HG02885 (cell line): ENCODE data around the gene DMKN.
A peak's percentile ranks its signal among the peaks of the same experiment; 100 is the strongest.

ENCODE experiments used
- ATAC-seq: cut with Tn5 transposase; IDR thresholded peaks from one replicate; pipeline ENCODE4 v1.9.1; 2021; ENCODE audit warnings: mild to moderate bottlenecking; ENCODE audit not compliant: unreplicated experiment, poor library complexity

DMKN gene

GRCh38 chr19:35549879-35550523 is 36.6 kb upstream of the DMKN start:
- no peak for ATAC-seq

- no peak for ATAC-seq
Observed at GRCh38 chr19:35549174-35549788, 35.8 kb upstream of the DMKN start.

GRCh38 chr19:35546532-35546931 is 33.1 kb upstream of the DMKN start:
- ATAC-seq, result no peak

GRCh38 chr19:35545855-35546381 is 32.5 kb upstream of the DMKN start:
- ATAC-seq, result peak; percentile 35

- peak; percentile 86 for ATAC-seq
Observed at GRCh38 chr19:35545001-35545854, 31.8 kb upstream of the DMKN start, which contains the start of gene TMEM147. Gene TMEM147 (plus strand): TSS chr19:35545626. CDS start chr19:35545740, 114 bp downstream.

- no peak for ATAC-seq
Observed at GRCh38 chr19:35544110-35544802, 30.8 kb upstream of the DMKN start.

- no peak for ATAC-seq
Observed at GRCh38 chr19:35543280-35544109, 30.0 kb upstream of the DMKN start.

GRCh38 chr19:35542209-35542608 is 28.8 kb upstream of the DMKN start:
- ATAC-seq, result no peak

GRCh38 chr19:35540356-35540927 is 27.0 kb upstream of the DMKN start:
- ATAC-seq, result no peak

GRCh38 chr19:35539850-35540249 is 26.4 kb upstream of the DMKN start:
- no peak for ATAC-seq

- ATAC-seq, result no peak
Observed at GRCh38 chr19:35539314-35539713, 25.9 kb upstream of the DMKN start.

GRCh38 chr19:35534803-35535480 is 21.5 kb upstream of the DMKN start:
- no peak for ATAC-seq

GRCh38 chr19:35533822-35534392 is 20.5 kb upstream of the DMKN start:
- no peak for ATAC-seq

GRCh38 chr19:35533201-35533821 is 19.9 kb upstream of the DMKN start, which contains the start of gene GAPDHS:
Gene GAPDHS (plus strand): TSS chr19:35533456. CDS start chr19:35533528, 72 bp downstream.
- ATAC-seq, result no peak

- ATAC-seq, result no peak
Observed at GRCh38 chr19:35531291-35531690, 17.8 kb upstream of the DMKN start.

GRCh38 chr19:35529241-35530218 is 16.1 kb upstream of the DMKN start:
- ATAC-seq, result no peak
